Trophoblast cell (in vitro differentiated cells and primary cell): ENCODE measurements around the gene LSM6.

Experiments used
- DNase-seq, 2 donors: peaks; one replicate each; pipeline ENCODE4 v3.0.0-alpha.2; 2016
- H2AFZ ChIP-seq: 2 replicates; pipeline ENCODE4 v1.6.1; 2013; ENCODE audit warnings: low read length, moderate library complexity, mild to moderate bottlenecking; ENCODE audit not compliant: insufficient read depth, poor library complexity
- H2AK5ac ChIP-seq: 2 replicates; pipeline ENCODE4 v1.6.1; 2013; ENCODE audit warnings: mild to moderate bottlenecking, low read length
- H2BK120ac ChIP-seq: 2 replicates; pipeline ENCODE4 v1.6.1; 2013; ENCODE audit warnings: low read length, mild to moderate bottlenecking, moderate library complexity; ENCODE audit not compliant: insufficient read depth, poor library complexity
- H2BK12ac ChIP-seq: 2 replicates; pipeline ENCODE4 v1.6.1; 2013; ENCODE audit warnings: mild to moderate bottlenecking, low read length, moderate library complexity
- H2BK5ac ChIP-seq: 2 replicates; pipeline ENCODE4 v1.6.1; 2013; ENCODE audit warnings: low read length, low read depth, moderate library complexity, mild to moderate bottlenecking; ENCODE audit not compliant: poor library complexity
- H3K14ac ChIP-seq: 2 replicates; pipeline ENCODE4 v1.6.1; 2013; ENCODE audit warnings: mild to moderate bottlenecking, low read length
- H3K18ac ChIP-seq: 2 replicates; pipeline ENCODE4 v1.6.1; 2013; ENCODE audit warnings: mild to moderate bottlenecking, low read length
- H3K23ac ChIP-seq: 2 replicates; pipeline ENCODE4 v1.6.1; 2013; ENCODE audit warnings: low read length
- H3K27ac ChIP-seq: 2 replicates; pipeline ENCODE4 v1.5.1; 2013; ENCODE audit warnings: low read depth, mild to moderate bottlenecking, inconsistent platforms, low read length, moderate library complexity
- H3K27me3 ChIP-seq: 2 replicates; pipeline ENCODE4 v1.6.1; 2013; ENCODE audit warnings: inconsistent platforms, mild to moderate bottlenecking, low read length, moderate library complexity; ENCODE audit not compliant: insufficient read depth
- H3K36me3 ChIP-seq, 2 experiments: 1 replicate in 1 of 2; 2 replicates in 1 of 2; pipeline ENCODE4 v1.6.1; 2013; ENCODE audit warnings: low read length in 2 of 2, mild to moderate bottlenecking in 2 of 2, moderate library complexity in 1 of 2; ENCODE audit not compliant: insufficient read depth in 2 of 2, control insufficient read depth in 1 of 2
- H3K4ac ChIP-seq: 2 replicates; pipeline ENCODE4 v1.6.1; 2013; ENCODE audit warnings: low read depth, mild to moderate bottlenecking, low read length, moderate library complexity
- H3K4me1 ChIP-seq, 2 experiments: 1 replicate in 1 of 2; 2 replicates in 1 of 2; pipeline ENCODE4 v1.6.1; 2013; ENCODE audit warnings: low read length in 2 of 2, mild to moderate bottlenecking in 2 of 2, moderate library complexity in 1 of 2; ENCODE audit not compliant: insufficient read depth in 2 of 2, control insufficient read depth in 1 of 2
- H3K4me2 ChIP-seq: 2 replicates; pipeline ENCODE4 v1.6.1; 2013; ENCODE audit warnings: inconsistent platforms, mild to moderate bottlenecking, low read length, moderate library complexity
- H3K4me3 ChIP-seq: 2 replicates; pipeline ENCODE4 v1.5.1; 2013; ENCODE audit warnings: mild to moderate bottlenecking, low read depth, low read length, inconsistent platforms
- H3K79me1 ChIP-seq: one replicate; pipeline ENCODE4 v1.6.1; 2013; ENCODE audit warnings: low read length
- H3K79me2 ChIP-seq: 2 replicates; pipeline ENCODE4 v1.6.1; 2013; ENCODE audit warnings: low read length, mild to moderate bottlenecking; ENCODE audit not compliant: control insufficient read depth, insufficient read depth, poor library complexity
- H3K9ac ChIP-seq: 2 replicates; pipeline ENCODE4 v1.6.1; 2013; ENCODE audit warnings: mild to moderate bottlenecking, low read length
- H3K9me3 ChIP-seq: 2 replicates; pipeline ENCODE4 v1.6.1; 2013; ENCODE audit warnings: low read depth, mild to moderate bottlenecking, control low read depth, inconsistent platforms, low read length; ENCODE audit not compliant: insufficient read depth
- H4K12ac ChIP-seq: 2 replicates; pipeline ENCODE4 v1.6.1; 2013; ENCODE audit warnings: low read depth, mild to moderate bottlenecking, low read length, moderate library complexity
- H4K8ac ChIP-seq: 2 replicates; pipeline ENCODE4 v1.6.1; 2013; ENCODE audit warnings: low read depth, mild to moderate bottlenecking, low read length, moderate library complexity
- H4K91ac ChIP-seq: one replicate; pipeline ENCODE4 v1.6.1; 2013; ENCODE audit warnings: low read depth, mild to moderate bottlenecking, low read length, moderate library complexity
- WGBS: extraction: QIAGEN DNeasy Blood & Tissue Kit; methylation state at CpG from one replicate; pipeline ENCODE4 v1.1.7; 2013; ENCODE audit warnings: missing lambda C conversion rate; ENCODE audit not compliant: insufficient read length, insufficient coverage; ENCODE audit errors: extremely low coverage; 5-methylcytosine and 5-hydroxymethylcytosine counted together

Gene LSM6

GRCh38 chr4:146165221-146165620 lies 10.3 kb upstream of the LSM6 start:
- WGBS = no CpG with 5 or more reads among the region's 1 CpG
- H2BK120ac ChIP-seq = no peak overlapping the region

GRCh38 chr4:146165840-146166239 lies 9.7 kb upstream of the LSM6 start:
- Histone ChIP-seq H3K79me1 (no peaks in the 10 kb centered on the region), H3K4me3 (no peak overlapping the region), H2BK120ac (no peak overlapping the region), H2BK12ac (no peak overlapping the region), H3K4me2 (no peak overlapping the region), H3K9me3 (no peaks in the 10 kb centered on the region), H3K4ac (no peak overlapping the region), H3K36me3 (no peaks in the 10 kb centered on the region), H3K18ac (no peak overlapping the region), H3K14ac (no peak overlapping the region), H3K23ac (no peak overlapping the region), H4K12ac (no peak overlapping the region), H3K27me3 (no peaks in the 10 kb centered on the region), H2AK5ac (no peak overlapping the region), H2AFZ (no peak overlapping the region), H3K4me1 (no peaks in the 10 kb centered on the region), H4K91ac (no peak overlapping the region), H2BK5ac (no peak overlapping the region), H3K27ac (no peak overlapping the region), H3K9ac (no peak overlapping the region), H4K8ac (no peak overlapping the region), H3K79me2 (no peaks in the 10 kb centered on the region)
- peak; percentile 71 to 94 for DNase-seq

More at GRCh38 chr4:146165221-146165620, 10.3 kb upstream of the LSM6 start:
- Histone ChIP-seq H3K14ac (no peak overlapping the region), H3K9me3 (no peaks in the 10 kb centered on the region), H3K4me2 (no peak overlapping the region), H4K8ac (no peak overlapping the region), H3K4me1 (no peaks in the 10 kb centered on the region), H3K27me3 (no peaks in the 10 kb centered on the region), H3K79me1 (no peaks in the 10 kb centered on the region), H2AK5ac (no peak overlapping the region), H4K12ac (no peak overlapping the region), H3K9ac (no peak overlapping the region), H3K18ac (no peak overlapping the region), H2BK5ac (no peak overlapping the region), H3K23ac (no peak overlapping the region), H3K4me3 (no peak overlapping the region), H3K79me2 (no peaks in the 10 kb centered on the region), H2AFZ (no peak overlapping the region), H3K4ac (no peak overlapping the region), H2BK12ac (no peak overlapping the region), H3K36me3 (no peaks in the 10 kb centered on the region), H4K91ac (no peak overlapping the region), H3K27ac (no peak overlapping the region)
- no peak for DNase-seq

- H3K27ac ChIP-seq = no peak overlapping the region
- DNase-seq = no peak
- no peak overlapping the region for H3K4me2 ChIP-seq
- no peaks in the 10 kb centered on the region for H3K79me2 ChIP-seq
- H4K8ac ChIP-seq = no peak overlapping the region
- no peaks in the 10 kb centered on the region for H3K4me1 ChIP-seq
- H4K12ac ChIP-seq = no peak overlapping the region
- no peak overlapping the region for H4K91ac ChIP-seq
- H2AFZ ChIP-seq = no peak overlapping the region
- no peak overlapping the region for H3K9ac ChIP-seq
- H3K4ac ChIP-seq = no peak overlapping the region
- no peaks in the 10 kb centered on the region for H3K79me1 ChIP-seq
- no peaks in the 10 kb centered on the region for H3K27me3 ChIP-seq
- H3K36me3 ChIP-seq = no peaks in the 10 kb centered on the region
- no peak overlapping the region for H2BK120ac ChIP-seq
- H2BK5ac ChIP-seq = no peak overlapping the region
- H3K4me3 ChIP-seq = no peak overlapping the region
- no peak overlapping the region for H3K14ac ChIP-seq
- no peak overlapping the region for H2AK5ac ChIP-seq
- no peak overlapping the region for H3K18ac ChIP-seq
- no peaks in the 10 kb centered on the region for H3K9me3 ChIP-seq
- no CpG with 5 or more reads among the region's 3 CpGs for WGBS
- H3K23ac ChIP-seq = no peak overlapping the region
- H2BK12ac ChIP-seq = no peak overlapping the region
Observed at GRCh38 chr4:146170149-146170548, 5.4 kb upstream of the LSM6 start.

- Histone ChIP-seq H3K79me1 (peaks cover 5% of the 10 kb centered on the region), H3K9me3 (no peaks in the 10 kb centered on the region), H3K27me3 (no peaks in the 10 kb centered on the region), H4K12ac (no peak overlapping the region), H3K4me3 (no peak overlapping the region), H3K4me1 (no peaks in the 10 kb centered on the region), H3K36me3 (no peaks in the 10 kb centered on the region), H3K14ac (no peak overlapping the region), H2AK5ac (no peak overlapping the region), H2BK5ac (no peak overlapping the region), H2BK120ac (no peak overlapping the region), H3K18ac (no peak overlapping the region), H3K79me2 (peaks cover 5% of the 10 kb centered on the region), H3K9ac (no peak overlapping the region), H4K8ac (no peak overlapping the region), H4K91ac (no peak overlapping the region), H3K4me2 (no peak overlapping the region), H2AFZ (no peak overlapping the region), H3K23ac (no peak overlapping the region), H2BK12ac (no peak overlapping the region), H3K4ac (no peak overlapping the region), H3K27ac (no peak overlapping the region)
- no peak for DNase-seq
- no CpG with 5 or more reads among the region's 2 CpGs for WGBS
Observed at GRCh38 chr4:146176891-146177290, 1.4 kb downstream of the LSM6 start.
